ENCODE measurements around the gene PRR15L. TPM values are rescaled to one million over a fixed set of nuclear protein-coding genes. Genes with fewer than 3 reads are reported as not detected.

The PRR15L gene
- polyA plus RNA-seq, 1 experiment = not detected

GRCh38 chr17:47998044-47998443, 40.4 kb upstream of the PRR15L start:
- no peak overlapping the region for H3K4me3 ChIP-seq (ENCODE audit: low read depth, low read length)
- CTCF ChIA-PET = interaction anchor here (0.8 kb wide), 1 partner anchor 14 kb away, joined by 3 read pairs; no protein-coding TSS in a partner anchor
- POLR2A ChIA-PET = no interaction called here

GRCh38 chr17:47997586-47997985, 39.9 kb upstream of the PRR15L start:
- Histone ChIP-seq H3K4me3 (ENCODE audit: low read depth, low read length) (no peak overlapping the region), H3K27me3 (ENCODE audit: control insufficient read depth, insufficient read depth, low read length) (0 out of 2 replicates have a peak, but pooled peaks cover 1% of the 10 kb centered on the region), H3K36me3 (ENCODE audit: control insufficient read depth, insufficient read depth, low read length) (no peaks in the 10 kb centered on the region)
- POLR2A ChIA-PET = no interaction called here
- DNase-seq (ENCODE audit: low read depth) = no peak
- TF ChIP-seq CTCF (IDR thresholded peaks at IDR 0.05; ENCODE audit: insufficient read depth, low read depth, low read length) = no peak
- CTCF ChIA-PET = no interaction called here

More at GRCh38 chr17:47998044-47998443, 40.4 kb upstream of the PRR15L start:
- Histone ChIP-seq H3K27me3 (ENCODE audit: control insufficient read depth, insufficient read depth, low read length) (0 out of 2 replicates have a peak, but pooled peaks cover 1% of the 10 kb centered on the region), H3K36me3 (ENCODE audit: control insufficient read depth, insufficient read depth, low read length) (no peaks in the 10 kb centered on the region)
- no peak for TF ChIP-seq CTCF (IDR thresholded peaks at IDR 0.05; ENCODE audit: insufficient read depth, low read depth, low read length)
- no peak for DNase-seq (ENCODE audit: low read depth)

GRCh38 chr17:47996201-47996600, 38.5 kb upstream of the PRR15L start:
- TF ChIP-seq CTCF (IDR thresholded peaks at IDR 0.05; ENCODE audit: insufficient read depth, low read depth, low read length) = no peak
- DNase-seq (ENCODE audit: low read depth) = no peak
- 0 out of 2 replicates have a peak, but pooled peaks cover 1% of the 10 kb centered on the region for H3K27me3 ChIP-seq (ENCODE audit: control insufficient read depth, insufficient read depth, low read length)
- no peaks in the 10 kb centered on the region for H3K36me3 ChIP-seq (ENCODE audit: control insufficient read depth, insufficient read depth, low read length)
- no peak overlapping the region for H3K4me3 ChIP-seq (ENCODE audit: low read depth, low read length)
- ChIA-PET CTCF (interaction anchor here (30.9 kb wide), 1 partner anchor 20 kb away, joined by 575 read pairs; no protein-coding TSS in a partner anchor), POLR2A (no interaction called here)

GRCh38 chr17:47995241-47995935, 37.7 kb upstream of the PRR15L start:
- POLR2A ChIA-PET = no interaction called here
- CTCF ChIA-PET = interaction anchor here (0.7 to 30.9 kb wide), 3 partner anchors 9 to 25 kb away, joined by 3 to 575 read pairs (median 7); partner anchors contain the start of gene CDK5RAP3

More at GRCh38 chr17:47995241-47995935, 37.7 kb upstream of the PRR15L start:
- no peak for DNase-seq (ENCODE audit: low read depth)
- Histone ChIP-seq H3K27me3 (ENCODE audit: control insufficient read depth, insufficient read depth, low read length) (0 out of 2 replicates have a peak, but pooled peaks cover 1% of the 10 kb centered on the region), H3K4me3 (ENCODE audit: low read depth, low read length) (no peak overlapping the region), H3K36me3 (ENCODE audit: control insufficient read depth, insufficient read depth, low read length) (no peaks in the 10 kb centered on the region)
- TF ChIP-seq CTCF (IDR thresholded peaks at IDR 0.05; ENCODE audit: insufficient read depth, low read depth, low read length) = no peak

All from BJ (cell line).